ENCODE data around the gene HADHA. TPM values are rescaled to one million over a fixed set of nuclear protein-coding genes. Genes with fewer than 3 reads are reported as not detected.

HADHA gene
- total and polyA plus RNA-seq, 2 donors (not counting 1 experiment from before 2014, with no cell fraction given), result 29.8 to 96.7 TPM

DNA sequence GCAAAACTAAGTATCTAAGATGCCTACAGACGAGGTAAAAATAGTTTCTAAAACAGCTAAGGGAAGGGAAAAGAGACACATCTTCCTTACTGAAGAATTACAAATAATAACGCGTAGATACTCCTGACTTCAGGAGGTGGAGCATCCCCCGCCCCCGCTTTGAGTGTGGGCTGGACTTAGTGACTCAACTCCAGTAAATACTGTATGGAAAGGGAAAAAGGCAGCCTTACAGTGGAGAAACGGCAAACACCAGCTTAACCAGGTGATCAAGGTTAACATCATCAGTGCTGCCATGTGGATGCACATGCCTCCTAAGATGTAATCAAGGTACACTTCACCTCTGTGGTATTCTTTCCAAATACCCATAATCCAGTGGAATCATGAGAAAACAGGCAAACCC lies 48.2 kb upstream of the HADHA start:
- Histone ChIP-seq H2AFZ (ENCODE audit: insufficient read depth, low read depth, low read length, poor library complexity, severe bottlenecking) (no peak overlapping the region), H3K4me2 (replicated peaks; ENCODE audit: low read depth, low read length, poor library complexity, severe bottlenecking) (no peak overlapping the region), H4K20me1 (ENCODE audit: control insufficient read depth, insufficient read depth, low read length, poor library complexity, severe bottlenecking) (no peaks in the 10 kb centered on the region), H3K36me3 (replicated peaks in 1 of 2; ENCODE audit: control extremely low read depth in 1 of 2, control insufficient read depth in 1 of 2, extremely low read depth in 1 of 2, insufficient read depth in 2 of 2, low read length in 1 of 2) (peaks cover 1 to 7% of the 10 kb centered on the region in 2 experiments), H3K4me1 (ENCODE audit: control insufficient read depth in 2 of 2, insufficient read depth in 2 of 2, low read length in 2 of 2) (no peaks in the 10 kb centered on the region), H3K9ac (ENCODE audit: low read length) (no peak overlapping the region), H3K79me2 (ENCODE audit: control insufficient read depth, insufficient read depth, low read length) (no peaks in the 10 kb centered on the region), H3K9me3 (ENCODE audit: control extremely low read depth in 1 of 3, control insufficient read depth in 2 of 3, insufficient read depth in 1 of 3, low read length in 2 of 3) (no peaks in the 10 kb centered on the region), H3K27me3 (replicated peaks in 1 of 4; ENCODE audit: control extremely low read depth in 1 of 4, control insufficient read depth in 3 of 4, insufficient read depth in 4 of 4, low read length in 3 of 4) (no peaks in the 10 kb centered on the region), H3K27ac (ENCODE audit: low read length in 2 of 2) (no peak overlapping the region), H3K4me3 (ENCODE audit: control extremely low read depth in 1 of 5, extremely low read depth in 1 of 5, insufficient read depth in 1 of 5, low read depth in 2 of 5, low read length in 4 of 5) (no peak overlapping the region)
- DNase-seq, result no peak
- Mint-ChIP-seq H3K4me1 (no peaks in the 10 kb centered on the region), H3K27ac (peak overlapping the region; percentile 4), H3K9me3 (ENCODE audit: insufficient read depth) (no peaks in the 10 kb centered on the region), H3K27me3 (no peaks in the 10 kb centered on the region), H3K4me3 (no peak overlapping the region)
- ChIA-PET CTCF (no interaction called here), POLR2A (no interaction called here)
- no CpG with 5 or more reads among the region's 6 CpGs for WGBS (ENCODE audit: insufficient coverage)
- intact Hi-C loops (cut with micrococcal nuclease), result no loop called here
- TF ChIP-seq EZH2 (IDR thresholded peaks at IDR 0.05; ENCODE audit: borderline replicate concordance, insufficient read depth, low read depth, low read length, poor library complexity, severe bottlenecking), result no peak
- TF ChIP-seq, protein P1, sequence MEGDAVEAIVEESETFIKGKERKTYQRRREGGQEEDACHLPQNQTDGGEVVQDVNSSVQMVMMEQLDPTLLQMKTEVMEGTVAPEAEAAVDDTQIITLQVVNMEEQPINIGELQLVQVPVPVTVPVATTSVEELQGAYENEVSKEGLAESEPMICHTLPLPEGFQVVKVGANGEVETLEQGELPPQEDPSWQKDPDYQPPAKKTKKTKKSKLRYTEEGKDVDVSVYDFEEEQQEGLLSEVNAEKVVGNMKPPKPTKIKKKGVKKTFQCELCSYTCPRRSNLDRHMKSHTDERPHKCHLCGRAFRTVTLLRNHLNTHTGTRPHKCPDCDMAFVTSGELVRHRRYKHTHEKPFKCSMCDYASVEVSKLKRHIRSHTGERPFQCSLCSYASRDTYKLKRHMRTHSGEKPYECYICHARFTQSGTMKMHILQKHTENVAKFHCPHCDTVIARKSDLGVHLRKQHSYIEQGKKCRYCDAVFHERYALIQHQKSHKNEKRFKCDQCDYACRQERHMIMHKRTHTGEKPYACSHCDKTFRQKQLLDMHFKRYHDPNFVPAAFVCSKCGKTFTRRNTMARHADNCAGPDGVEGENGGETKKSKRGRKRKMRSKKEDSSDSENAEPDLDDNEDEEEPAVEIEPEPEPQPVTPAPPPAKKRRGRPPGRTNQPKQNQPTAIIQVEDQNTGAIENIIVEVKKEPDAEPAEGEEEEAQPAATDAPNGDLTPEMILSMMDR (IDR thresholded peaks at IDR 0.05), result no peak
- no peak for ATAC-seq (ENCODE audit: low read depth)

DNA sequence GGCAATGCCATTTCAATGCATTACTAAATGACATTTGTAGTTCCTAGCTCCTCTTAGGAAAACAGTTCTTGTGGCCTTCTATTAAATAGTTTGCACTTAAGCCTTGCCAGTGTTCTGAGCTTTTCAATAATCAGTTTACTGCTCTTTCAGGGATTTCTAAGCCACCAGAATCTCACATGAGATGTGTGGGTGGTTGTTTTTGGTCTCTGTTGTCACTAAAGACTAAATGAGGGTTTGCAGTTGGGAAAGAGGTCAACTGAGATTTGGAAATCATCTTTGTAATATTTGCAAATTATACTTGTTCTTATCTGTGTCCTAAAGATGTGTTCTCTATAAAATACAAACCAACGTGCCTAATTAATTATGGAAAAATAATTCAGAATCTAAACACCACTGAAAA lies 45.6 kb upstream of the HADHA start:
- no peaks in the 10 kb centered on the region for H3K9me3 Mint-ChIP-seq (ENCODE audit: insufficient read depth)
- H4K20me1 ChIP-seq (ENCODE audit: control insufficient read depth, insufficient read depth, low read length, poor library complexity, severe bottlenecking), result no peaks in the 10 kb centered on the region
- no peak overlapping the region for H3K27ac ChIP-seq (ENCODE audit: low read length in 2 of 2)
- no peaks in the 10 kb centered on the region for H3K9me3 ChIP-seq (ENCODE audit: control extremely low read depth in 1 of 3, control insufficient read depth in 2 of 3, insufficient read depth in 1 of 3, low read length in 2 of 3)
- no peak overlapping the region for H3K27ac Mint-ChIP-seq
- no peak overlapping the region for H3K4me3 Mint-ChIP-seq
- WGBS (ENCODE audit: insufficient coverage), result no CpG with 5 or more reads among the region's 1 CpG
- CTCF ChIA-PET, result no interaction called here
- H3K27me3 ChIP-seq (replicated peaks in 1 of 4; ENCODE audit: control extremely low read depth in 1 of 4, control insufficient read depth in 3 of 4, insufficient read depth in 4 of 4, low read length in 3 of 4), result no peaks in the 10 kb centered on the region
- no peak overlapping the region for H3K9ac ChIP-seq (ENCODE audit: low read length)
- H2AFZ ChIP-seq (ENCODE audit: insufficient read depth, low read depth, low read length, poor library complexity, severe bottlenecking), result no peak overlapping the region
- intact Hi-C loops (cut with micrococcal nuclease), result no loop called here
- no peaks in the 10 kb centered on the region for H3K79me2 ChIP-seq (ENCODE audit: control insufficient read depth, insufficient read depth, low read length)
- no peaks in the 10 kb centered on the region for H3K27me3 Mint-ChIP-seq
- no peak overlapping the region for H3K4me3 ChIP-seq (ENCODE audit: control extremely low read depth in 1 of 5, extremely low read depth in 1 of 5, insufficient read depth in 1 of 5, low read depth in 2 of 5, low read length in 4 of 5)
- H3K4me1 Mint-ChIP-seq, result no peaks in the 10 kb centered on the region
- POLR2A ChIA-PET, result no interaction called here
- ATAC-seq (ENCODE audit: low read depth) (no peak), DNase-seq (no peak)
- H3K36me3 ChIP-seq (replicated peaks in 1 of 2; ENCODE audit: control extremely low read depth in 1 of 2, control insufficient read depth in 1 of 2, extremely low read depth in 1 of 2, insufficient read depth in 2 of 2, low read length in 1 of 2), result peaks cover 8 to 25% of the 10 kb centered on the region in 2 experiments
- TF ChIP-seq EZH2 (IDR thresholded peaks at IDR 0.05; ENCODE audit: borderline replicate concordance, insufficient read depth, low read depth, low read length, poor library complexity, severe bottlenecking), result no peak
- TF ChIP-seq, protein P1 (IDR thresholded peaks at IDR 0.05), result no peak
- no peaks in the 10 kb centered on the region for H3K4me1 ChIP-seq (ENCODE audit: control insufficient read depth in 2 of 2, insufficient read depth in 2 of 2, low read length in 2 of 2)
- no peak overlapping the region for H3K4me2 ChIP-seq (replicated peaks; ENCODE audit: low read depth, low read length, poor library complexity, severe bottlenecking)
